Mesothelial cell of epicardium (in vitro differentiated cells): ENCODE results near the gene CTAGE1. TPM values are rescaled to one million over a fixed set of nuclear protein-coding genes. Genes with fewer than 3 reads are reported as not detected.

Experiments
- DNase-seq, 2 experiments: peaks; one replicate each; pipeline ENCODE4 v3.0.0; 2021; ENCODE audit warnings: low spot score in 2 of 2; ENCODE audit not compliant: unreplicated experiment in 2 of 2
- H3K27ac Mint-ChIP-seq: 2 replicates; pipeline ENCODE4 v1.8.0; 2021; ENCODE audit warnings: mixed read lengths
- H3K27me3 Mint-ChIP-seq: 2 replicates; pipeline ENCODE4 v1.8.0; 2021; ENCODE audit warnings: low read depth, mixed read lengths
- H3K36me3 Mint-ChIP-seq: 2 replicates; pipeline ENCODE4 v1.8.0; 2021; ENCODE audit warnings: mixed read lengths
- H3K4me1 Mint-ChIP-seq: 2 replicates; pipeline ENCODE4 v1.8.0; 2021; ENCODE audit warnings: mixed read lengths
- H3K4me3 Mint-ChIP-seq: 2 replicates; pipeline ENCODE4 v1.8.0; 2021; ENCODE audit warnings: mild to moderate bottlenecking, moderate library complexity, mixed read lengths
- H3K9me3 Mint-ChIP-seq: 2 replicates; pipeline ENCODE4 v1.8.0; 2021; ENCODE audit warnings: mixed read lengths
- CTCF ChIP-seq: fragments of 200-600 bp; sonication (generic); IDR thresholded peaks from one replicate; pipeline ENCODE4 v1.5.0; 2021; ENCODE audit warnings: antibody characterized with exemption; ENCODE audit not compliant: unreplicated experiment
- total RNA-seq: library from RNA; stranded (reverse); gene quantifications from 3 replicates; pipeline ENCODE4 v1.2.1, GENCODE V29; 2021

The CTAGE1 gene
- total RNA-seq, 1 donor from 2014 or later, result 0.07 TPM

- Mint-ChIP-seq H3K4me1 (peaks cover 33% of the 10 kb centered on the region), H3K36me3 (no peaks in the 10 kb centered on the region), H3K4me3 (no peak overlapping the region), H3K9me3 (no peaks in the 10 kb centered on the region), H3K27ac (no peak overlapping the region), H3K27me3 (no peaks in the 10 kb centered on the region)
- DNase-seq, result no peak
- no peak for TF ChIP-seq CTCF
These were observed 10.3 kb upstream of the CTAGE1 start for GRCh38 chr18:22427822-22428549.

GRCh38 chr18:22424565-22424963 is 6.8 kb upstream of the CTAGE1 start:
- DNase-seq, result no peak
- no peak overlapping the region for H3K4me3 Mint-ChIP-seq

GRCh38 chr18:22423878-22424564 is 6.3 kb upstream of the CTAGE1 start:
- Mint-ChIP-seq H3K9me3 (peaks cover 10% of the 10 kb centered on the region), H3K27ac (no peak overlapping the region), H3K36me3 (no peaks in the 10 kb centered on the region), H3K27me3 (no peaks in the 10 kb centered on the region), H3K4me1 (peaks cover 36% of the 10 kb centered on the region), H3K4me3 (no peak overlapping the region)
- TF ChIP-seq CTCF, result no peak
- no peak for DNase-seq

More at GRCh38 chr18:22424565-22424963, 6.8 kb upstream of the CTAGE1 start:
- H3K36me3 Mint-ChIP-seq, result no peaks in the 10 kb centered on the region
- H3K9me3 Mint-ChIP-seq, result peaks cover 10% of the 10 kb centered on the region
- H3K4me1 Mint-ChIP-seq, result peaks cover 36% of the 10 kb centered on the region
- H3K27ac Mint-ChIP-seq, result no peak overlapping the region
- no peaks in the 10 kb centered on the region for H3K27me3 Mint-ChIP-seq
- no peak for TF ChIP-seq CTCF

- no peak for DNase-seq
- Mint-ChIP-seq H3K9me3 (peaks cover 16% of the 10 kb centered on the region), H3K36me3 (no peaks in the 10 kb centered on the region), H3K4me1 (peaks cover 32% of the 10 kb centered on the region), H3K27ac (peak overlapping the region; percentile 57), H3K4me3 (no peak overlapping the region), H3K27me3 (no peaks in the 10 kb centered on the region)
- TF ChIP-seq CTCF, result no peak
These were observed 5.3 kb upstream of the CTAGE1 start for GRCh38 chr18:22422909-22423548.

- H3K4me1 Mint-ChIP-seq, result peaks cover 28% of the 10 kb centered on the region
These were observed 2.9 kb upstream of the CTAGE1 start for GRCh38 chr18:22420652-22421051.

More at GRCh38 chr18:22420652-22421051, 2.9 kb upstream of the CTAGE1 start:
- Mint-ChIP-seq H3K36me3 (peaks cover 6% of the 10 kb centered on the region), H3K27me3 (peaks cover 11% of the 10 kb centered on the region), H3K9me3 (peaks cover 29% of the 10 kb centered on the region), H3K4me3 (no peak overlapping the region), H3K27ac (no peak overlapping the region)
- no peak for DNase-seq
- no peak for TF ChIP-seq CTCF
